Activated B cell treated with CpG ODN at 0.5 μM for 24 hours (primary cell): Measurements from ENCODE around the gene CDRT4. TPM values are rescaled to one million over a fixed set of nuclear protein-coding genes. Genes with fewer than 3 reads are reported as not detected.

Experiments
- ATAC-seq: fragments of 200-7000 bp; cut with Tn5 transposase; one replicate; pipeline ENCODE4 v1.10.0; 2021; ENCODE audit warnings: low read depth, mild to moderate bottlenecking, moderate library complexity
- CTCF ChIA-PET: fragments of 350-600 bp; sonication (Branson Sonifier 250); formaldehyde crosslinking; loops from one replicate; lab custom pipeline; 2021; ENCODE audit warnings: antibody characterized with exemption; lab: Charles Lee
- POLR2A ChIA-PET: fragments of 350-600 bp; sonication (Branson Sonifier 250); formaldehyde crosslinking; loops from one replicate; lab custom pipeline; 2021; ENCODE audit warnings: antibody characterized with exemption; lab: Charles Lee
- DNase-seq: peaks from one replicate; pipeline ENCODE4 v3.0.0; 2022
- H3K27ac Mint-ChIP-seq: one replicate; pipeline ENCODE4 v1.8.0; 2020; ENCODE audit warnings: mixed read lengths
- H3K27me3 Mint-ChIP-seq: one replicate; pipeline ENCODE4 v1.8.0; 2021; ENCODE audit warnings: mixed read lengths
- H3K36me3 Mint-ChIP-seq: one replicate; pipeline ENCODE4 v1.8.0; 2021; ENCODE audit warnings: low read depth, mixed read lengths
- H3K4me1 Mint-ChIP-seq: one replicate; pipeline ENCODE4 v1.8.0; 2021; ENCODE audit warnings: mixed read lengths
- H3K4me3 Mint-ChIP-seq: one replicate; pipeline ENCODE4 v1.8.0; 2020; ENCODE audit warnings: mild to moderate bottlenecking, mixed read lengths
- H3K9me3 Mint-ChIP-seq: one replicate; pipeline ENCODE4 v1.8.0; 2020; ENCODE audit warnings: mixed read lengths
- intact Hi-C: fragments of 100-400 bp; cut with micrococcal nuclease; formaldehyde crosslinking; loops from one replicate; pipeline ENCODE4 v1.15.1; 2024
- total RNA-seq: library from RNA; stranded (reverse); gene quantifications from 2 replicates; pipeline ENCODE4 v1.2.3, GENCODE V29; 2022
- TF ChIP-seq, protein P1 (sequence below): fragments of 200-600 bp; IDR thresholded peaks from one replicate; pipeline ENCODE4 v1.8.0; 2022; ENCODE audit warnings: antibody characterized with exemption, mild to moderate bottlenecking

Gene CDRT4
- total RNA-seq, 1 donor from 2014 or later, result 5.3 TPM

DNA sequence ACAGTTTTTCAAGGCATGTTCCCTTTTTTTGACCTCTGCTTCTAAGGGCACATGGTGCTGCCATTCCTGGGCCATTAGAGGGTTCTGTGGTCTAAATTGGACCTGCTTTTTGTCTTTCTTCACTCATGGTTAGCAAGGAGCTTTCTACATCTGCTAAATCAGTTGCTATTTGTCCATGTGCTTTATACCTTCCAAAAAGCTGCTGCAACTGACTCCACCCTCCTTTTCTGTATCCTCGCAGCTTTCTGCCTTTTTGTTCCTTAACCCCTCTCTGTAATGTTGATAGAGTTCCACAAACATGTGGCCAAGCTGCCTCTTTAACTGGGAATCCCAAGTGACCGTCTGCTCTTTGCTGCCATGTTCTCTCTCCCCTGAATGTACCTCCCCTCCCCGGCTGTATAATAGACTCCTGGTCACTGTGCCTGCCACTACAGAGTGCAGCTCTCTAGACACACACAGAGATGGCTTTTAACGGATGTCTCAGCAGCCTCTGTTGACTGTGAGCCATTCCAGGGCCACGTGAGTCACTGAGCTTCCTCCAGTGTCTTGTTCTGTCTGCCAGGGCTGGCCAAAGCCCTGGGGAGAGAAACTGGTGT lies 68.6 kb downstream of the CDRT4 start:
- intact Hi-C loops, result no loop called here
- DNase-seq (no peak), ATAC-seq (no peak)
- Mint-ChIP-seq H3K36me3 (no peaks in the 10 kb centered on the region), H3K9me3 (no peaks in the 10 kb centered on the region), H3K4me3 (no peak overlapping the region), H3K27me3 (peaks cover 4% of the 10 kb centered on the region), H3K27ac (no peak overlapping the region), H3K4me1 (no peaks in the 10 kb centered on the region)
- ChIA-PET POLR2A (no interaction called here), CTCF (no interaction called here)
- TF ChIP-seq, protein P1, sequence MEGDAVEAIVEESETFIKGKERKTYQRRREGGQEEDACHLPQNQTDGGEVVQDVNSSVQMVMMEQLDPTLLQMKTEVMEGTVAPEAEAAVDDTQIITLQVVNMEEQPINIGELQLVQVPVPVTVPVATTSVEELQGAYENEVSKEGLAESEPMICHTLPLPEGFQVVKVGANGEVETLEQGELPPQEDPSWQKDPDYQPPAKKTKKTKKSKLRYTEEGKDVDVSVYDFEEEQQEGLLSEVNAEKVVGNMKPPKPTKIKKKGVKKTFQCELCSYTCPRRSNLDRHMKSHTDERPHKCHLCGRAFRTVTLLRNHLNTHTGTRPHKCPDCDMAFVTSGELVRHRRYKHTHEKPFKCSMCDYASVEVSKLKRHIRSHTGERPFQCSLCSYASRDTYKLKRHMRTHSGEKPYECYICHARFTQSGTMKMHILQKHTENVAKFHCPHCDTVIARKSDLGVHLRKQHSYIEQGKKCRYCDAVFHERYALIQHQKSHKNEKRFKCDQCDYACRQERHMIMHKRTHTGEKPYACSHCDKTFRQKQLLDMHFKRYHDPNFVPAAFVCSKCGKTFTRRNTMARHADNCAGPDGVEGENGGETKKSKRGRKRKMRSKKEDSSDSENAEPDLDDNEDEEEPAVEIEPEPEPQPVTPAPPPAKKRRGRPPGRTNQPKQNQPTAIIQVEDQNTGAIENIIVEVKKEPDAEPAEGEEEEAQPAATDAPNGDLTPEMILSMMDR, result no peak

DNA sequence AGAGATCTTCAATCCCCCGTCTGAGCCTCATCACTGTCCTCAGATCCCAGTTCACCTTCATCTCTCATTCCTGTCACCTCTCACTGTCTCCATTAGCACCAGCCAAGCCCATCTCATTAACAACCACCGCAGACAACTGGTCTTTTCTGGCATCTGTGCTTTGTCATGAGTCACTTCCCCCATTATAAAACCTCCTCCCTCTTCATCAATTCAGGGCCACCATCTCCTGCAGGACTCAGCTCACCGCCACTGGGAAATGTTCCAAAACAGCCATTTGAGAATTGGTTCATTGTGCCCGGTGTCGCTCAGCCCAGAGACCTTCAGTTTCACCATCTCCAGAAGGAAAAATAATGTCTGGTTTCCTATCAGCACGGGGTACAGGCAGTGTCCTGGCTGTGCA lies 69.1 kb downstream of the CDRT4 start:
- DNase-seq (no peak), ATAC-seq (no peak)
- H3K36me3 Mint-ChIP-seq, result no peaks in the 10 kb centered on the region
- H3K27me3 Mint-ChIP-seq, result peaks cover 4% of the 10 kb centered on the region
- TF ChIP-seq, protein P1, result no peak
- H3K4me1 Mint-ChIP-seq, result no peaks in the 10 kb centered on the region
- ChIA-PET CTCF (no interaction called here), POLR2A (no interaction called here)
- no peak overlapping the region for H3K4me3 Mint-ChIP-seq
- H3K9me3 Mint-ChIP-seq, result no peaks in the 10 kb centered on the region
- no peak overlapping the region for H3K27ac Mint-ChIP-seq
- intact Hi-C loops, result no loop called here

DNA sequence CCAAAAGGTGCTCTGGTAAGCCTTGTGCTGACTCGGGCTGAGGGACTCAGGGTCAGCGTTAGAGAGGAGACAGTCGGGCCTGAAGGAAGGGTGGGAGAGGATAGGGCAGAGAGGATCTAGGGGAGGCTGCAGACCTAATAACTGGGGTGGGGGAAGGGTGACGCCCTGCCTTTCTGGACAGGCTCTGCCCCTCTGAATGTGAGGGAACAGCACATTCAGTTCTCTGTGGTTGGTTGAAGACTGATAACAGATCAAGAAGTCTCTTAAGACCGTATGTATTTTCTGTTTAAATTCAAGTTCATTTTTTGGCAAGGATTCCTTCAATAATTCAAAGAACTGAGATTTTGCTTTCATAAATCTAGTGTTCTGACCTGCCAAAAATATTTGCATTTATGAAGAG lies 69.8 kb downstream of the CDRT4 start:
- intact Hi-C loops, result no loop called here
- ChIA-PET POLR2A (no interaction called here), CTCF (no interaction called here)
- no peak for ATAC-seq
- TF ChIP-seq, protein P1, result no peak
- no peak for DNase-seq
- H3K4me1 Mint-ChIP-seq, result no peaks in the 10 kb centered on the region
- no peaks in the 10 kb centered on the region for H3K9me3 Mint-ChIP-seq
- no peak overlapping the region for H3K27ac Mint-ChIP-seq
- no peaks in the 10 kb centered on the region for H3K36me3 Mint-ChIP-seq
- H3K27me3 Mint-ChIP-seq, result peaks cover 4% of the 10 kb centered on the region
- H3K4me3 Mint-ChIP-seq, result no peak overlapping the region

DNA sequence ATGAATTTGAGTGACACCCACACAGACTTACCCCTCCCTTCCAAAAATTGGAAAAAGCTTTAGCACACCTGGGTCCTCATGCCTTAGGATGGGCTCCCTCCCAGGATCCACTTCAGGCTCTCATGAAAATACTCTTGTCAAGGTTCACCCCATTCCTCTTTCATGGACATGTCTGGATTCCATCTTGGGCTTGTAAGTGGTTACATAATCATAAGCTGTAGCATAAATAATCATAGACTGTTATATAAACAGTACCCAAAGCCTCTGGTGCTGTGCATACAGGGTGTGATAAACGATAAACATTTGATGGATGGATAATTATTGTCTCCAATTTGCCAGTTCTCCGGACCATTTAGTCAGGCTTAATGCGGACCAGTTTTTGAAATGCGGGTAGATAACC lies 72.3 kb downstream of the CDRT4 start:
- H3K27me3 Mint-ChIP-seq, result peaks cover 4% of the 10 kb centered on the region
- intact Hi-C loops, result no loop called here
- no peak overlapping the region for H3K27ac Mint-ChIP-seq
- DNase-seq (no peak), ATAC-seq (no peak)
- H3K36me3 Mint-ChIP-seq, result no peaks in the 10 kb centered on the region
- TF ChIP-seq, protein P1, result no peak
- H3K9me3 Mint-ChIP-seq, result no peaks in the 10 kb centered on the region
- ChIA-PET POLR2A (no interaction called here), CTCF (no interaction called here)
- no peak overlapping the region for H3K4me3 Mint-ChIP-seq
- no peaks in the 10 kb centered on the region for H3K4me1 Mint-ChIP-seq

DNA sequence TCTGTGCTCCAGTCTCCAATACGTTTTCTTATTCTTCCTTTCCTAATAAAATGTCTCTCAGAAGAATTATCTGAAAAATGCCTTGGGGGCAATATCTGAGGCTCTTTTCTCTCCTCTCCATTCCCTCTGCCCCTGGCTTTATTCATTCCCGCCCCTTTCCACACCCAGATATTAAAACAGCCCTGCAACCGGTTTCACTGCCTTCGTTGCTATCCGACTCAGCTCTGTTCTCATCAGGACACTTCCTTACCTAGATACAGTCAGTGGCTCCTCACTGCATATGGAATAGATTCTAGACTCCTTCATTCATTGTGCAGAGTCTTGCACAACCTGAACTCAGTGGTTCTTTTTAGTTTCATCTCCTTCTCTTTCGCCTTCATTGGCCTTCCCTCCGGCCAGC lies 74.0 kb downstream of the CDRT4 start:
- ChIA-PET CTCF (no interaction called here), POLR2A (no interaction called here)
- Mint-ChIP-seq H3K9me3 (no peaks in the 10 kb centered on the region), H3K27me3 (peaks cover 4% of the 10 kb centered on the region), H3K36me3 (no peaks in the 10 kb centered on the region), H3K4me3 (no peak overlapping the region), H3K4me1 (no peaks in the 10 kb centered on the region), H3K27ac (no peak overlapping the region)
- intact Hi-C loops, result no loop called here
- ATAC-seq, result no peak
- TF ChIP-seq, protein P1, result no peak
- DNase-seq, result no peak
